GM12801 (cell line): ENCODE data around the gene SRCAP.

Source experiments
- CTCF ChIP-seq: IDR thresholded peaks from one replicate; pipeline ENCODE4 v1.5.1; 2011; ENCODE audit warnings: control low read depth; ENCODE audit not compliant: insufficient read length; ENCODE audit errors: extremely low read depth

Gene SRCAP

GRCh38 chr16:30659507-30660423, 39.2 kb upstream of the SRCAP start:
- no peak for TF ChIP-seq CTCF

GRCh38 chr16:30660424-30661261, 38.3 kb upstream of the SRCAP start:
- TF ChIP-seq CTCF = no peak

GRCh38 chr16:30662449-30662848, 36.5 kb upstream of the SRCAP start:
- TF ChIP-seq CTCF = no peak

GRCh38 chr16:30663038-30663437, 35.9 kb upstream of the SRCAP start:
- no peak for TF ChIP-seq CTCF

GRCh38 chr16:30663820-30664219, 35.2 kb upstream of the SRCAP start:
- no peak for TF ChIP-seq CTCF

GRCh38 chr16:30664616-30665109, 34.3 kb upstream of the SRCAP start:
- TF ChIP-seq CTCF = no peak

- TF ChIP-seq CTCF = no peak
Observed at GRCh38 chr16:30665155-30665829, 33.7 kb upstream of the SRCAP start.
